ENCODE data around the gene TBC1D1. TPM values are rescaled to one million over a fixed set of nuclear protein-coding genes. Genes with fewer than 3 reads are reported as not detected.

The TBC1D1 gene
- total and polyA plus RNA-seq, 10 donors = 49.3 to 142 (median 95.5) TPM

DNA sequence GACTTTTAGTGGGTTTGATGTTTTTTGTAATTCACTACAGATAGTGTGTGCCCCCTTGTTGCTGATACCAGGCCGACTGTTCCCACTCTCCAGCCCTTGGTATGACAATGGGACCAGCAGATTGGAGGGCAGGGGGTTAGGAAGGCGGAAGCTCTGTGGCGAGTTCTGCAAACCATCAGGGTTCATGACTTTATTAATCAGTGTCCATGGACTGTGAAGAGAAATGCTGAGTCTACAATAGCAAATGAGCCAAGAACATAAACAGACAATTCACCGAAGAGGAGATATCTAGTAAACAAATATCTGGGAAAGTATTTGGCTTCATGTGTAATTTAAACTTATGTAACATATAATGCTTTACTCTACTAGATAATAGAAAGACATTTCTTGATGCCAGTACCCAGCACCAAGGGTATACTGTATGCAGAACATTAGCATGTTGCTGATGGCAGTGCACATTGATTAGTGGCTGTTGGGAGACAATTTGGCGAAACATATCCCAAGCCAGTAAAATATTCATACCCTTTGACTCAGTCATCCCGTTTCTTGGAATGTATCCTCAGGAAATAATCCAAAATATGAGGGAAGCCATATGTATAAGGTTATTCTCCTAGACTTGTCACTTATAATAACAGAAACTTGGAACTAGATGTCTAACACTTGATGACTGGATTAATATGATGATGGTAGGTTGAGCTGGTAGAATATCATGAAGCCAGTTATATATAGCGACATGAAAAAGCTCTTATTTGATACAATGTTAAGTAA, 238.8 kb downstream of the TBC1D1 start:
- intact Hi-C loops (cut with DNase I; ENCODE audit: low total_unique reads) = no loop called here
- Histone ChIP-seq H3K4me1 (peaks cover 12 to 57% (median 34%) of the 10 kb centered on the region in 6 donors), H3K4me3 (no peak overlapping the region), H3K36me3 (peaks cover 3 to 84% (median 33%) of the 10 kb centered on the region in 6 donors), H3K27ac (peak overlapping the region in 6 of 8 donors; percentile 10 to 79 (median 44)), H3K27me3 (replicated peaks in 1 of 7) (no peaks in the 10 kb centered on the region), H3K9me3 (no peaks in the 10 kb centered on the region)
- WGBS, 5 donors = 77 to 90% (median 82%) methylated on average over 7 of the region's 7 CpGs
- TF ChIP-seq POLR2A (IDR thresholded peaks at IDR 0.05) (no peak), POLR2AphosphoS5 (IDR thresholded peaks at IDR 0.05) (no peak)
- TF ChIP-seq, protein P1, sequence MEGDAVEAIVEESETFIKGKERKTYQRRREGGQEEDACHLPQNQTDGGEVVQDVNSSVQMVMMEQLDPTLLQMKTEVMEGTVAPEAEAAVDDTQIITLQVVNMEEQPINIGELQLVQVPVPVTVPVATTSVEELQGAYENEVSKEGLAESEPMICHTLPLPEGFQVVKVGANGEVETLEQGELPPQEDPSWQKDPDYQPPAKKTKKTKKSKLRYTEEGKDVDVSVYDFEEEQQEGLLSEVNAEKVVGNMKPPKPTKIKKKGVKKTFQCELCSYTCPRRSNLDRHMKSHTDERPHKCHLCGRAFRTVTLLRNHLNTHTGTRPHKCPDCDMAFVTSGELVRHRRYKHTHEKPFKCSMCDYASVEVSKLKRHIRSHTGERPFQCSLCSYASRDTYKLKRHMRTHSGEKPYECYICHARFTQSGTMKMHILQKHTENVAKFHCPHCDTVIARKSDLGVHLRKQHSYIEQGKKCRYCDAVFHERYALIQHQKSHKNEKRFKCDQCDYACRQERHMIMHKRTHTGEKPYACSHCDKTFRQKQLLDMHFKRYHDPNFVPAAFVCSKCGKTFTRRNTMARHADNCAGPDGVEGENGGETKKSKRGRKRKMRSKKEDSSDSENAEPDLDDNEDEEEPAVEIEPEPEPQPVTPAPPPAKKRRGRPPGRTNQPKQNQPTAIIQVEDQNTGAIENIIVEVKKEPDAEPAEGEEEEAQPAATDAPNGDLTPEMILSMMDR (IDR thresholded peaks at IDR 0.05 in 8 of 11, conservative IDR thresholded peaks at IDR 0.05 in 3 of 11) = no peak
- DNase-seq = no peak

- H3K27ac ChIP-seq = peak overlapping the region in 4 of 8 donors; percentile 58 to 79 (median 68)
- intact Hi-C loops (cut with DNase I; ENCODE audit: low total_unique reads) = no loop called here
- DNase-seq = no peak
These were observed 240.0 kb downstream of the TBC1D1 start for GRCh38 chr4:38130884-38131283.

DNA sequence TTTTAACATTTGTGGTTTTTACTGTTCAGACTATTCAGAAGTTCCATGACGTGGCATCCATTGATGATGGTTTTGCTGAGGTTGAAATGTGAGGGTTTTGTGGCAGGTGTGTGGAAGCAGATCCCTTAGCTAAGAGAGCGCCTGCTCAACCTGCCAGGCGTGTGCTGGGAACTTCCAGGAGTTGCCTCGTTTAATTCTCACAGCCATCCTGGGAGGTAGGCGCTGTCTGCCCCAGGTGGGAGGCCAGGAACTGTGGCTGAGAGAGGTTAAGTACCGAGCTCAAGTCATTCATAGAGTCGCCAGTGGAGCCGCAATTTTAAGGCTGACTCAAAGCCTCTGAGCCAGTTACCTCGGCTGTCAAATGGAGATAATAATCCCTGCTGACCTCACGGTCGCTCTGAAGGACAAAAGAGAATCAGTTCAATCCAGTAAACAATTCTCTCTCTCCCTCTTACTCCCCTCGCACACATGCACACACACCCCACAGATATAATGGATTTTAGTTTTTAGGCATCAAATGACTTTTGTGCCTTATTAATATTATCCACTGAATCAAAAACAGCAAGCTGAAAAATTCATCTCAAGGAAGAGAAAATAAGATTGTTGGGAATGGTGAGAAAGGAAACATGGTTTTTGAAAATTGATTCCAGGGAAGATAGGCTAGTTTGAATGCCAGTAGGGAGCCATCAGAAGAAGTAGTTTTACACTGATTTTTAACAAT, 240.6 kb downstream of the TBC1D1 start:
- TF ChIP-seq POLR2A (IDR thresholded peaks at IDR 0.05) (no peak), POLR2AphosphoS5 (IDR thresholded peaks at IDR 0.05) (peak in 2 of 3 donors; percentile 29 to 36)
- TF ChIP-seq, protein P1 (IDR thresholded peaks at IDR 0.05 in 8 of 11, conservative IDR thresholded peaks at IDR 0.05 in 3 of 11) = no peak
- no peak for DNase-seq
- peaks cover 12 to 57% (median 34%) of the 10 kb centered on the region in 6 donors for H3K4me1 ChIP-seq

More at GRCh38 chr4:38130884-38131283, 240.0 kb downstream of the TBC1D1 start:
- H3K27me3 ChIP-seq (replicated peaks in 1 of 7) = no peaks in the 10 kb centered on the region
- no peak overlapping the region for H3K4me3 ChIP-seq
- H3K9me3 ChIP-seq = no peaks in the 10 kb centered on the region
- no peak for TF ChIP-seq POLR2AphosphoS5 (IDR thresholded peaks at IDR 0.05)
- TF ChIP-seq, protein P1 (IDR thresholded peaks at IDR 0.05 in 8 of 11, conservative IDR thresholded peaks at IDR 0.05 in 3 of 11) = no peak
- TF ChIP-seq POLR2A (IDR thresholded peaks at IDR 0.05) = no peak
- peaks cover 0 to 84% (median 34%) of the 10 kb centered on the region in 6 donors for H3K36me3 ChIP-seq
- 63 to 94% (median 85%) methylated on average over 3 of the region's 3 CpGs for WGBS, 5 donors
- H3K4me1 ChIP-seq = peaks cover 12 to 57% (median 34%) of the 10 kb centered on the region in 6 donors

More for the DNA sequence above, 240.6 kb downstream of the TBC1D1 start:
- no peaks in the 10 kb centered on the region for H3K27me3 ChIP-seq (replicated peaks in 1 of 7)
- H3K27ac ChIP-seq = peak overlapping the region; percentile 7 to 79 (median 58)
- H3K4me3 ChIP-seq = no peak overlapping the region
- peaks cover 0 to 84% (median 30%) of the 10 kb centered on the region in 6 donors for H3K36me3 ChIP-seq
- H3K9me3 ChIP-seq = no peaks in the 10 kb centered on the region
- 55 to 72% (median 57%) methylated on average over 12 of the region's 12 CpGs for WGBS, 5 donors
- intact Hi-C loops (cut with DNase I; ENCODE audit: low total_unique reads) = no loop called here

Data from spleen (tissue), 11 donors.